Astrocyte (in vitro differentiated cells and primary cell): ENCODE results near the gene IL2.

Source experiments
- CTCF ChIP-seq: IDR thresholded peaks from 2 replicates; pipeline ENCODE4 v1.5.1; 2011; ENCODE audit warnings: low read depth, mild to moderate bottlenecking, inconsistent platforms, low read length, moderate library complexity; ENCODE audit not compliant: insufficient read depth
- EZH2 ChIP-seq: IDR thresholded peaks from 2 replicates; pipeline ENCODE4 v1.6.1; 2012; ENCODE audit warnings: mild to moderate bottlenecking, low read length, inconsistent platforms; ENCODE audit not compliant: insufficient read depth

GRCh38 chr4:122456231-122457116 lies at the start of gene IL2:
- TF ChIP-seq CTCF (no peak), EZH2 (no peak)
